GM21447 (cell line): Measurements from ENCODE around the gene ADGRG6.
"Not testable (repeated sequence)": the region's sequence is repeated elsewhere in the genome, so short reads cannot be mapped to it uniquely, and the experiment has no call there.

Source experiments
- ATAC-seq: cut with Tn5 transposase; IDR thresholded peaks from one replicate; pipeline ENCODE4 v1.9.1; 2021; ENCODE audit not compliant: unreplicated experiment

ADGRG6 gene

GRCh38 chr6:142440600-142441293 is 138.9 kb downstream of the ADGRG6 start:
- ATAC-seq: no peak

GRCh38 chr6:142441716-142442115 is 139.9 kb downstream of the ADGRG6 start:
- no peak for ATAC-seq

- no peak for ATAC-seq
Observed at GRCh38 chr6:142443102-142443501, 141.3 kb downstream of the ADGRG6 start.

- no peak for ATAC-seq
Observed at GRCh38 chr6:142443532-142443931, 141.7 kb downstream of the ADGRG6 start.

GRCh38 chr6:142444376-142444775 is 142.6 kb downstream of the ADGRG6 start:
- ATAC-seq: no peak

GRCh38 chr6:142444881-142445301 is 143.1 kb downstream of the ADGRG6 start:
- no peak for ATAC-seq

GRCh38 chr6:142446168-142446567 is 144.4 kb downstream of the ADGRG6 start:
- no peak for ATAC-seq

GRCh38 chr6:142446576-142446975 is 144.8 kb downstream of the ADGRG6 start:
- ATAC-seq: no peak

- no peak for ATAC-seq
Observed at GRCh38 chr6:142448091-142448729, 146.4 kb downstream of the ADGRG6 start.

GRCh38 chr6:142450856-142451255 is 149.0 kb downstream of the ADGRG6 start:
- ATAC-seq: not testable (repeated sequence)

GRCh38 chr6:142452993-142453392 is 151.2 kb downstream of the ADGRG6 start:
- no peak for ATAC-seq

- ATAC-seq: not testable (repeated sequence)
Observed at GRCh38 chr6:142454196-142454595, 152.4 kb downstream of the ADGRG6 start.

GRCh38 chr6:142454848-142455247 is 153.0 kb downstream of the ADGRG6 start:
- ATAC-seq: not testable (repeated sequence)

GRCh38 chr6:142455957-142456589 is 154.3 kb downstream of the ADGRG6 start:
- ATAC-seq: no peak

GRCh38 chr6:142457638-142458406 is 156.0 kb downstream of the ADGRG6 start:
- no peak for ATAC-seq

GRCh38 chr6:142458836-142459235 is 157.0 kb downstream of the ADGRG6 start:
- ATAC-seq: no peak

GRCh38 chr6:142459271-142459670 is 157.5 kb downstream of the ADGRG6 start:
- ATAC-seq: no peak

GRCh38 chr6:142462260-142462659 is 160.5 kb downstream of the ADGRG6 start:
- no peak for ATAC-seq

- ATAC-seq: no peak
Observed at GRCh38 chr6:142463988-142464387, 162.2 kb downstream of the ADGRG6 start.

GRCh38 chr6:142469220-142469619 is 167.4 kb downstream of the ADGRG6 start:
- ATAC-seq: no peak

- ATAC-seq: no peak
Observed at GRCh38 chr6:142470421-142470820, 168.6 kb downstream of the ADGRG6 start.
